Mammary epithelial cell (primary cell): ENCODE measurements around the gene SMOC1.

Source experiments
- CTCF ChIP-seq, 2 donors: IDR thresholded peaks in 1 of 2; conservative IDR thresholded peaks in 1 of 2; 2 replicates each; pipeline ENCODE4 v1.5.1; 2011 to 2012; ENCODE audit warnings: inconsistent platforms in 2 of 2, low read length in 2 of 2, mild to moderate bottlenecking in 2 of 2, control low read depth in 1 of 2, low read depth in 1 of 2; ENCODE audit not compliant: insufficient read depth in 1 of 2; ENCODE audit errors: extremely low read depth in 1 of 2
- EZH2 ChIP-seq: IDR thresholded peaks from 2 replicates; pipeline ENCODE4 v1.6.1; 2012; ENCODE audit warnings: low read length, inconsistent platforms, borderline replicate concordance

GRCh38 chr14:69895109-69895508, 15.9 kb downstream of the SMOC1 start:
- TF ChIP-seq CTCF (conservative IDR thresholded peaks at IDR 0.05 in 1 of 2, IDR thresholded peaks at IDR 0.05 in 1 of 2; ENCODE audit: extremely low read depth in 1 of 2, insufficient read depth in 1 of 2, low read depth in 1 of 2, low read length in 2 of 2) (no peak), EZH2 (no peak)
